Common myeloid progenitor, CD34-positive (primary cell): ENCODE data around the gene ZDHHC3.

ENCODE experiments used
- CTCF ChIA-PET: fragments of 350-600 bp; sonication (Branson Sonifier 250); formaldehyde crosslinking; loops from one replicate; lab custom pipeline; 2021; ENCODE audit warnings: antibody characterized with exemption; lab: Charles Lee
- POLR2A ChIA-PET: fragments of 350-600 bp; sonication (Branson Sonifier 250); formaldehyde crosslinking; loops from one replicate; lab custom pipeline; 2021; ENCODE audit warnings: antibody characterized with exemption; lab: Charles Lee
- DNase-seq, 3 donors: peaks; one replicate each; pipeline versions ENCODE4 v3.0.0 to v3.0.0-alpha.2; 2013
- H3K27ac ChIP-seq, 2 experiments: 1 replicate in 1 of 2; 2 replicates in 1 of 2; pipeline ENCODE4 v1.7.0; 2013; ENCODE audit warnings: inconsistent platforms in 2 of 2, low read length in 2 of 2, mild to moderate bottlenecking in 2 of 2, low read depth in 1 of 2, moderate library complexity in 1 of 2; ENCODE audit not compliant: severe bottlenecking in 2 of 2, insufficient read depth in 1 of 2, poor library complexity in 1 of 2
- H3K27me3 ChIP-seq, 5 experiments: replicated peaks in 2 of 5; 1 replicate in 3 of 5; 2 replicates in 2 of 5; pipeline versions ENCODE4 v1.6.1 to v1.7.0; 2013; ENCODE audit warnings: low read length in 4 of 5, mild to moderate bottlenecking in 2 of 5, moderate library complexity in 2 of 5, inconsistent platforms in 1 of 5; ENCODE audit not compliant: insufficient read depth in 5 of 5, control insufficient read depth in 4 of 5
- H3K36me3 ChIP-seq, 4 experiments: 1 replicate in 2 of 4; 2 replicates in 2 of 4; pipeline versions ENCODE4 v1.6.1 to v1.7.0; 2013; ENCODE audit warnings: low read length in 3 of 4, control low read depth in 1 of 4, mild to moderate bottlenecking in 1 of 4; ENCODE audit not compliant: control insufficient read depth in 4 of 4, insufficient read depth in 4 of 4
- H3K4me1 ChIP-seq, 4 experiments: 1 replicate in 3 of 4; 2 replicates in 1 of 4; pipeline versions ENCODE4 v1.6.1 to v1.7.1; 2013; ENCODE audit warnings: low read length in 3 of 4, mild to moderate bottlenecking in 3 of 4, control low read depth in 1 of 4, inconsistent platforms in 1 of 4, moderate library complexity in 1 of 4; ENCODE audit not compliant: control insufficient read depth in 4 of 4, insufficient read depth in 4 of 4; ENCODE audit errors: control extremely low read depth in 1 of 4
- H3K4me3 ChIP-seq, 7 experiments: 1 replicate in 4 of 7; 2 replicates in 3 of 7; pipeline versions ENCODE4 v1.5.1 to v1.7.0; 2013; ENCODE audit warnings: mild to moderate bottlenecking in 7 of 7, low read length in 6 of 7, moderate library complexity in 6 of 7, inconsistent platforms in 2 of 7, low read depth in 2 of 7, control low read depth in 1 of 7; ENCODE audit not compliant: insufficient read depth in 4 of 7, control insufficient read depth in 1 of 7; ENCODE audit errors: extremely low read depth in 1 of 7
- H3K9me3 ChIP-seq, 5 experiments: 1 replicate in 4 of 5; 2 replicates in 1 of 5; pipeline versions ENCODE4 v1.6.1 to v1.7.1; 2013; ENCODE audit warnings: low read length in 4 of 5, mild to moderate bottlenecking in 2 of 5, inconsistent platforms in 1 of 5, low read depth in 1 of 5, moderate library complexity in 1 of 5; ENCODE audit not compliant: control insufficient read depth in 4 of 5, insufficient read depth in 2 of 5; ENCODE audit errors: control extremely low read depth in 1 of 5
- WGBS: methylation state at CpG from one replicate; pipeline ENCODE4 v1.1.5; 2013; ENCODE audit not compliant: insufficient coverage; 5-methylcytosine and 5-hydroxymethylcytosine counted together

The ZDHHC3 gene

DNA sequence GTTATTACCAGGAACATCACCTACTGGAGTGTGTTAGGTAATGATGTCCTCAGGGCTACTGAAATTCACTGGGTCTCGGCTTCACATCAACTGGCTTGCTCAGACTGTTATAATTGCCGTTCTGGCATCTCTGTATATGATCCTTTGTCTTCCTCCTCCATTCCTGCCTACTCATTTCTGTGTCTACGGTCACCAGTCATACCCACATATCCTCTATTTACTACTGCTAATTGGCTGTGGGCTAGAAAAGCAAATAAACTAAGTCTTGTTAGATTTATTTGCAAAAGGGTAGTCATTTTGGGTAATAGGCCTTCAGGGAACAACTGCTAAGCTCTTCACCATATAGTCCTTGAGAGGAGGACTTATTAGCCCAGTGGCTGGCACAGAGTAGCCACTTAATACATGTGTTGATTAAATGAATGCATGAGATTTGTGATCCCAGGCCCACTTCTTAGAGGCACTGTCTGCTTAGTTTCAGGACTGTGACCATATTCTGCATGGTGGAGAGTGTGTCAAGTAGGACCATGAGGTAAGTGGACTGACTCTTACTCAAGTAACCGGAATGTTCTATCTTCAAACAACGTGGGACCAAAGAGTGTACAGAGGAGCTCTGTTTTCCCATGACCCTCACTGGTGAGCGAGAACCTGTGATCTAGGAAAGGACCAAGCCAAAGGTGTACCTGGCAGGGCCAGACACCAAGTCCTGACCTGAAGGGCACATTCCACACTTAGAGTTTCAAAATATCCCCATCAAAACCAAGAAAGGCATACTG, 13.2 kb downstream of the ZDHHC3 start:
- Histone ChIP-seq H3K4me1 (peaks cover 5 to 43% (median 17%) of the 10 kb centered on the region in 4 experiments), H3K27ac (no peak overlapping the region), H3K27me3 (no peaks in the 10 kb centered on the region), H3K36me3 (peaks cover 5 to 17% (median 12%) of the 10 kb centered on the region in 4 experiments), H3K4me3 (no peak overlapping the region), H3K9me3 (no peaks in the 10 kb centered on the region)
- 98% methylated on average over 4 of the region's 6 CpGs for WGBS
- DNase-seq = no peak
- POLR2A ChIA-PET = interaction anchor here (0.8 kb wide), 1 partner anchor 13 kb away, joined by 4 read pairs; the partner anchor contains the start of genes EXOSC7 and ZDHHC3
- CTCF ChIA-PET = interaction anchor here (1.4 kb wide), 1 partner anchor 20 kb away, joined by 3 read pairs; no protein-coding TSS in a partner anchor

DNA sequence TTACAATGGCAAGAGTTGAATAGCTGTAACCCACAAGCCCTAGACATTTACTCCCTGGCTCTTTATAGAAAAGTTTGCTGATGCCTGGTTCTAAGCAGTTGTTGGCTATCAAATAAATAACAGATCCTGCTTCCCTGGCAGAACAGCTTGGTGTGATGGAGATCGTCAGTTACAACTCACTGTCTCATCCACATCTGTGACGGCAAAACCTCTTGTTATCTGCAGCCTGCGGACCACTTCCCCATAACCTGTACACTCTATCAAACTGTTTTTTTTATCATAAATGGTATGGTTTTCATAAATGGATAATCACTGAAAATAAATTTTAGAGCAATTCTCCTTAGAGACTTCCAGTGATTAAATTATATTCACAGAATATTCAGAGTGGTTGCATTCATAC, 14.1 kb downstream of the ZDHHC3 start:
- peak in 2 of 3 donors; percentile 27 to 51 for DNase-seq
- no peak overlapping the region for H3K27ac ChIP-seq
- CTCF ChIA-PET = no interaction called here
- POLR2A ChIA-PET = no interaction called here
- H3K4me3 ChIP-seq = no peak overlapping the region
- H3K36me3 ChIP-seq = peaks cover 5 to 26% (median 20%) of the 10 kb centered on the region in 4 experiments
- no peaks in the 10 kb centered on the region for H3K9me3 ChIP-seq
- WGBS = 33% methylated on average over 1 of the region's 3 CpGs
- no peaks in the 10 kb centered on the region for H3K27me3 ChIP-seq
- H3K4me1 ChIP-seq = peaks cover 5 to 34% (median 11%) of the 10 kb centered on the region in 4 experiments

DNA sequence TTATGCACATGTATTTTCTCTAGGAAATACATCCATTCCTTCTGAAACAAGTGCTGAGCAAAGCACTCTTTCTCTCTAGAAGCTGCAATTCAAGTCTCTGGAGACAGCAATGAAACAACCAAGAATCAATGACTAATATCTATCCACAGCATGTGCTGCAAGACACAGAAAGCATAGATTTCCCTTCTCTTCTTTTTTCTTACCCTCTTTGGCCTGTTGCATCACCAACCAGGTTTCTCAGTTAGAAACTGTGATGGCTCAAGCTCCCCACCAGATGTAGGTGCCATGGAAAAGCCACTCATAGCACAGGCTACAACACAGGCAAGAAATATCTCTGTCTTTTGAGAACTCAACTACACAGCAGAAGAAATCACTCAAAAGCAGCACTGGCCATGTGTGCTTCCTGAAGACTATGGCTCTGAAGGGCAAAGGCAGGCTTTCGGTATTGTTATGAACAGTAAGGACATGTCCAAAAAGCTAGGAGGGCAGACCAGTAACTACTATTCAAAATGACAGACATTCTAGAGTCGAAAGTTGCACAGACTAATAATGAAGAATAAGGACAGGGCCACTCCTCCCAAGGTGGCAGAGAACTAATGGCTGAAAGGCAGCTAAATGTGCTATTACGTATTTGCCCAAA, 15.5 kb downstream of the ZDHHC3 start:
- 97% methylated on average over 3 of the region's 3 CpGs for WGBS
- Histone ChIP-seq H3K4me3 (no peak overlapping the region), H3K27ac (no peak overlapping the region), H3K36me3 (peaks cover 5 to 31% (median 23%) of the 10 kb centered on the region in 4 experiments), H3K4me1 (peaks cover 0 to 25% (median 7%) of the 10 kb centered on the region in 4 experiments), H3K9me3 (no peaks in the 10 kb centered on the region), H3K27me3 (no peaks in the 10 kb centered on the region)
- ChIA-PET CTCF (interaction anchor here (0.8 to 1.1 kb wide), 2 partner anchors 8 to 13 kb away, joined by 3 to 4 read pairs; no protein-coding TSS in a partner anchor), POLR2A (no interaction called here)
- no peak for DNase-seq

DNA sequence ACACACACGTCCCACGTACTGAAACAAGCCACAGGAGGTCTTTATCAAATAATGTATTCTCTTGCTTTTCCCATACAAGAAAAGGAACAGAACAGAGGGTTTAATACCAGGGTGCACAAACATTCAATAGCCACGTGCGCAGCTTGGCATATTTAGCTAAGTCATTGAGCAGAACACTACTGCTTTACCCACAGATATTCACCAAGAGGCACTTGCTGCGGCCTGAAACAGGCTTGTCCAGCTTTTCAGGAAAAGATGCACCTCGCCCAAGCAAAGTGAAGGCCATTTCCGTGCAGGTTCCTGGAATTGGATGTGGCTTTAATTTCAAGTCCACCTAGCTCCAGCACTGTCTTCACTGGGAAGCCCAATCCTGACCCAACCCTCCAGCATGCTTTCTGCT, 17.6 kb downstream of the ZDHHC3 start:
- Histone ChIP-seq H3K27me3 (no peaks in the 10 kb centered on the region), H3K9me3 (no peaks in the 10 kb centered on the region), H3K36me3 (peaks cover 9 to 37% (median 27%) of the 10 kb centered on the region in 4 experiments), H3K27ac (no peak overlapping the region), H3K4me1 (peaks cover 5 to 21% (median 10%) of the 10 kb centered on the region in 4 experiments), H3K4me3 (no peak overlapping the region)
- CTCF ChIA-PET = interaction anchor here (1.1 kb wide), 1 partner anchor 43 kb away, joined by 3 read pairs; no protein-coding TSS in a partner anchor
- no peak for DNase-seq
- POLR2A ChIA-PET = no interaction called here
- 98% methylated on average over 7 of the region's 7 CpGs for WGBS

DNA sequence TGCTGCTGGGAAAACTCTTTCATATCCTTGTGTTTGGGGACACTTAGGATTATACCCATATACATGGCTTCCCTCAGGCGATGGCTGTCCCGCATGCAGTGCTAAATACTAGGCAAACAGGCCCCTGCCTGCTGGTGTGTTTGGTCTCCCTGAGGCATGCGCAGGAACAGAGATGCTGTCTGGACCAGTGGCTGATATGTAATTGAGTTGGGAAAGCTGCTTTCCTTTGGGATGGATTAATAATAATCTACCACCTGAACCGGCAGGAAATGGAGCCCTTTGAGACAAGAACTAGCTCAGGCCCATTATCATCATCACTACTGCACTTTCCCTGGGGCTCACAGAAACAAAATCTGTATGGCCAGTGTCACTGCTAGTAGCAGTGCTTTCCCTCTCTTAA, 18.0 kb downstream of the ZDHHC3 start:
- no peaks in the 10 kb centered on the region for H3K9me3 ChIP-seq
- DNase-seq = no peak
- no peak overlapping the region for H3K4me3 ChIP-seq
- no peaks in the 10 kb centered on the region for H3K27me3 ChIP-seq
- H3K36me3 ChIP-seq = peaks cover 9 to 41% (median 28%) of the 10 kb centered on the region in 4 experiments
- no peak overlapping the region for H3K27ac ChIP-seq
- ChIA-PET POLR2A (interaction anchor here (0.5 kb wide), 1 partner anchor 18 kb away, joined by 3 read pairs; the partner anchor contains the start of genes EXOSC7 and ZDHHC3), CTCF (interaction anchor here (1.1 kb wide), 2 partner anchors 11 to 42 kb away, joined by 3 read pairs; no protein-coding TSS in a partner anchor)
- H3K4me1 ChIP-seq = peaks cover 5 to 17% (median 9%) of the 10 kb centered on the region in 4 experiments
- WGBS = 100% methylated on average over 1 of the region's 4 CpGs

DNA sequence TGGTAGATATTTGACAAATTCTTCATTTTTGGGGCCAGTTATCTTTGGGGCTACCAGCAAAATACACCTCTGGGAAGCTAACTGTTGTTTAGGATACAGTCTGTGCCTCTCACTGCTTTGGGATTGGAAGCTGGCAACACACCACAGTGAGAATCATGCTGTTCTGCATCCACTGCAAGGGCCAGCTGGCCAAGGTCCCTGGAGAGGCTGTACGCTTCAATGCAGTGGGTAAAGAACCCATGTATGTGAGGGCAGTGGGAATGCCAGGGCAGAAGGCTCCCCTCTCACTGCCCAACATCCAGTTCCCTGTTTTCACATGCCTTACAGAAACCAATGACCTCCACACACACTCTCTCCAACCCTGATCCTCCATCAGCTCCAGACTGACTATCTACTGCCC, 20.1 kb downstream of the ZDHHC3 start:
- H3K27ac ChIP-seq = no peak overlapping the region
- 100% methylated on average over 1 of the region's 1 CpG for WGBS
- H3K36me3 ChIP-seq = peaks cover 9 to 45% (median 30%) of the 10 kb centered on the region in 4 experiments
- no peaks in the 10 kb centered on the region for H3K27me3 ChIP-seq
- H3K4me3 ChIP-seq = no peak overlapping the region
- no peak for DNase-seq
- ChIA-PET CTCF (interaction anchor here (0.9 to 2.0 kb wide), 2 partner anchors 12 to 19 kb away, joined by 3 to 8 read pairs; no protein-coding TSS in a partner anchor), POLR2A (no interaction called here)
- H3K4me1 ChIP-seq = peaks cover 2 to 14% (median 7%) of the 10 kb centered on the region in 4 experiments
- H3K9me3 ChIP-seq = no peaks in the 10 kb centered on the region
